ENCODE results near the gene MRGPRE. TPM values are rescaled to one million over a fixed set of nuclear protein-coding genes. Genes with fewer than 3 reads are reported as not detected.

Gene MRGPRE
- total RNA-seq, 1 donor from 2014 or later: not detected

- Mint-ChIP-seq H3K9me3 (ENCODE audit: unreplicated experiment) (peaks cover 13% of the 10 kb centered on the region), H3K4me3 (ENCODE audit: unreplicated experiment) (no peak overlapping the region), H3K36me3 (ENCODE audit: unreplicated experiment) (no peaks in the 10 kb centered on the region), H3K27ac (ENCODE audit: unreplicated experiment) (no peak overlapping the region), H3K4me1 (ENCODE audit: unreplicated experiment) (peaks cover 6% of the 10 kb centered on the region), H3K27me3 (ENCODE audit: unreplicated experiment) (peaks cover 49% of the 10 kb centered on the region)
- TF ChIP-seq CTCF (IDR thresholded peaks at IDR 0.05): no peak
- DNase-seq (ENCODE audit: extremely low spot score, unreplicated experiment): no peak
Observed at GRCh38 chr11:3213659-3214419, 18.4 kb downstream of the MRGPRE start.

- DNase-seq (ENCODE audit: extremely low spot score, unreplicated experiment): no peak
- Mint-ChIP-seq H3K9me3 (ENCODE audit: unreplicated experiment) (peaks cover 13% of the 10 kb centered on the region), H3K4me3 (ENCODE audit: unreplicated experiment) (no peak overlapping the region), H3K4me1 (ENCODE audit: unreplicated experiment) (no peaks in the 10 kb centered on the region), H3K27me3 (ENCODE audit: unreplicated experiment) (peaks cover 39% of the 10 kb centered on the region), H3K36me3 (ENCODE audit: unreplicated experiment) (no peaks in the 10 kb centered on the region), H3K27ac (ENCODE audit: unreplicated experiment) (no peak overlapping the region)
- TF ChIP-seq CTCF (IDR thresholded peaks at IDR 0.05): no peak
Observed at GRCh38 chr11:3208272-3208671, 23.9 kb downstream of the MRGPRE start.

- peaks cover 37% of the 10 kb centered on the region for H3K27me3 Mint-ChIP-seq (ENCODE audit: unreplicated experiment)
- H3K4me3 Mint-ChIP-seq (ENCODE audit: unreplicated experiment): no peak overlapping the region
- H3K36me3 Mint-ChIP-seq (ENCODE audit: unreplicated experiment): no peaks in the 10 kb centered on the region
- no peak for DNase-seq (ENCODE audit: extremely low spot score, unreplicated experiment)
- no peak for TF ChIP-seq CTCF (IDR thresholded peaks at IDR 0.05)
- peaks cover 13% of the 10 kb centered on the region for H3K9me3 Mint-ChIP-seq (ENCODE audit: unreplicated experiment)
- no peaks in the 10 kb centered on the region for H3K4me1 Mint-ChIP-seq (ENCODE audit: unreplicated experiment)
- H3K27ac Mint-ChIP-seq (ENCODE audit: unreplicated experiment): no peak overlapping the region
Observed at GRCh38 chr11:3207526-3208189, 24.6 kb downstream of the MRGPRE start.

GRCh38 chr11:3206922-3207204, 25.4 kb downstream of the MRGPRE start:
- Mint-ChIP-seq H3K4me3 (ENCODE audit: unreplicated experiment) (no peak overlapping the region), H3K27me3 (ENCODE audit: unreplicated experiment) (peaks cover 41% of the 10 kb centered on the region), H3K27ac (ENCODE audit: unreplicated experiment) (no peak overlapping the region), H3K9me3 (ENCODE audit: unreplicated experiment) (peaks cover 13% of the 10 kb centered on the region), H3K36me3 (ENCODE audit: unreplicated experiment) (no peaks in the 10 kb centered on the region), H3K4me1 (ENCODE audit: unreplicated experiment) (no peaks in the 10 kb centered on the region)
- TF ChIP-seq CTCF (IDR thresholded peaks at IDR 0.05): no peak
- DNase-seq (ENCODE audit: extremely low spot score, unreplicated experiment): no peak

- Mint-ChIP-seq H3K27ac (ENCODE audit: unreplicated experiment) (no peak overlapping the region), H3K27me3 (ENCODE audit: unreplicated experiment) (peaks cover 40% of the 10 kb centered on the region), H3K36me3 (ENCODE audit: unreplicated experiment) (no peaks in the 10 kb centered on the region), H3K4me3 (ENCODE audit: unreplicated experiment) (no peak overlapping the region), H3K4me1 (ENCODE audit: unreplicated experiment) (no peaks in the 10 kb centered on the region), H3K9me3 (ENCODE audit: unreplicated experiment) (peaks cover 8% of the 10 kb centered on the region)
- no peak for TF ChIP-seq CTCF (IDR thresholded peaks at IDR 0.05)
- DNase-seq (ENCODE audit: extremely low spot score, unreplicated experiment): no peak
Observed at GRCh38 chr11:3206156-3206921, 25.9 kb downstream of the MRGPRE start.
